Type B pancreatic cell (in vitro differentiated cells): ENCODE measurements around the gene SULF2. TPM values are rescaled to one million over a fixed set of nuclear protein-coding genes. Genes with fewer than 3 reads are reported as not detected.

Source experiments
- DNase-seq: peaks from one replicate; pipeline ENCODE4 v3.0.0; 2021; ENCODE audit warnings: mixed read lengths; ENCODE audit not compliant: unreplicated experiment; ENCODE audit errors: extremely low spot score
- H3K27ac Mint-ChIP-seq: 2 replicates; pipeline ENCODE4 v1.8.0; 2021; ENCODE audit warnings: mild to moderate bottlenecking, mixed read lengths
- H3K27me3 Mint-ChIP-seq: 2 replicates; pipeline ENCODE4 v1.8.0; 2021; ENCODE audit warnings: mixed read lengths
- H3K36me3 Mint-ChIP-seq: 2 replicates; pipeline ENCODE4 v1.8.0; 2021; ENCODE audit warnings: mixed read lengths
- H3K4me1 Mint-ChIP-seq: one replicate; pipeline ENCODE4 v1.8.0; 2021; ENCODE audit warnings: mixed read lengths; ENCODE audit not compliant: unreplicated experiment
- H3K4me3 Mint-ChIP-seq: 2 replicates; pipeline ENCODE4 v1.8.0; 2021; ENCODE audit warnings: mild to moderate bottlenecking, mixed read lengths
- H3K9me3 Mint-ChIP-seq: 2 replicates; pipeline ENCODE4 v1.8.0; 2021; ENCODE audit warnings: mixed read lengths
- total RNA-seq: library from RNA; stranded (reverse); gene quantifications from 2 replicates; pipeline ENCODE4 v1.2.1, GENCODE V29; 2021; ENCODE audit warnings: low replicate concordance
- TF ChIP-seq, protein P1 (sequence below): fragments of 200-600 bp; sonication (generic); conservative IDR thresholded peaks from 2 replicates; pipeline ENCODE4 v1.5.0; 2021; ENCODE audit warnings: antibody characterized with exemption, mild to moderate bottlenecking

The SULF2 gene
- total RNA-seq, 1 donor from 2014 or later, result 146 TPM

DNA sequence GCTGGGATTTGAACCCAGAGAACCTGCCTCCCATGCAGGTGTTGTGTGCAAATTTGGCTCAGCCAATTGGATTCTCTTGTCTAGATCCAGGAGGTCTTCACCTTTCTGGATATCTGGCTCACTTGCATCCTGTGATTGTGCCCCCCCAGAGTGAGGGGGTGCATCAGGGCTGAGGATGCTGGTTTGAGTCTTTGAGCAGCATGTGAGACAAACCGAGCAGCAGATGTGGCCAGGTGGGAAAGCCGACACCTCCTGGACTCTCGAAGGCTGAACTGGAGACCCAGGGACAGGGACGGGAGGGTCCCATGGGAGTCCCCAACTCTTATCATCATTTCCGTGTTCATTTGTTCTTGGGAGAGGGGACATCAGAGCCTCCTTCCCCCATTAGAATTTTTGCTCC lies 30.6 kb upstream of the SULF2 start:
- H3K4me3 Mint-ChIP-seq, result no peak overlapping the region
- H3K36me3 Mint-ChIP-seq, result no peaks in the 10 kb centered on the region
- DNase-seq, result no peak
- H3K9me3 Mint-ChIP-seq, result peaks cover 11% of the 10 kb centered on the region
- peaks cover 13% of the 10 kb centered on the region for H3K4me1 Mint-ChIP-seq
- H3K27me3 Mint-ChIP-seq, result peaks cover 35% of the 10 kb centered on the region
- TF ChIP-seq, protein P1, sequence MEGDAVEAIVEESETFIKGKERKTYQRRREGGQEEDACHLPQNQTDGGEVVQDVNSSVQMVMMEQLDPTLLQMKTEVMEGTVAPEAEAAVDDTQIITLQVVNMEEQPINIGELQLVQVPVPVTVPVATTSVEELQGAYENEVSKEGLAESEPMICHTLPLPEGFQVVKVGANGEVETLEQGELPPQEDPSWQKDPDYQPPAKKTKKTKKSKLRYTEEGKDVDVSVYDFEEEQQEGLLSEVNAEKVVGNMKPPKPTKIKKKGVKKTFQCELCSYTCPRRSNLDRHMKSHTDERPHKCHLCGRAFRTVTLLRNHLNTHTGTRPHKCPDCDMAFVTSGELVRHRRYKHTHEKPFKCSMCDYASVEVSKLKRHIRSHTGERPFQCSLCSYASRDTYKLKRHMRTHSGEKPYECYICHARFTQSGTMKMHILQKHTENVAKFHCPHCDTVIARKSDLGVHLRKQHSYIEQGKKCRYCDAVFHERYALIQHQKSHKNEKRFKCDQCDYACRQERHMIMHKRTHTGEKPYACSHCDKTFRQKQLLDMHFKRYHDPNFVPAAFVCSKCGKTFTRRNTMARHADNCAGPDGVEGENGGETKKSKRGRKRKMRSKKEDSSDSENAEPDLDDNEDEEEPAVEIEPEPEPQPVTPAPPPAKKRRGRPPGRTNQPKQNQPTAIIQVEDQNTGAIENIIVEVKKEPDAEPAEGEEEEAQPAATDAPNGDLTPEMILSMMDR, result no peak
- H3K27ac Mint-ChIP-seq, result no peak overlapping the region

DNA sequence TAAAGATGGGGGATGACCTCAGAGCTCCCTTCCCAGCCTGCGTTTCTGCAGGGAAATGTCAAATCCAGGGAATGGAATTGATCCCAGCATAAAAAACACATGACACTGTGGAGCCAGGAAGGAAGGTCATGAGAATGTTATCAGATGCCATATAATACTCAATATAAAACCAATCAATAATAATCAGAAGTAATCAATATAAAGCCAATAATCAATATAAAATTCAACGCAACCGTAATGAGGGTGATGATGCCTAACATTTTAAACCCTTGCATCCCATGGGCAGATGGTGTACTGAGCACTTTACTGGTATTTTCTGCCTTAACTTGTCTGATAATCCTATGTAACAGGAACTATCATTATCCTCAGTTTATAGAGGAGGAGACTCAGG lies 30.1 kb upstream of the SULF2 start:
- peaks cover 31% of the 10 kb centered on the region for H3K27me3 Mint-ChIP-seq
- no peaks in the 10 kb centered on the region for H3K36me3 Mint-ChIP-seq
- H3K27ac Mint-ChIP-seq, result no peak overlapping the region
- H3K9me3 Mint-ChIP-seq, result peaks cover 7% of the 10 kb centered on the region
- no peak for DNase-seq
- no peak overlapping the region for H3K4me3 Mint-ChIP-seq
- H3K4me1 Mint-ChIP-seq, result peaks cover 9% of the 10 kb centered on the region
- TF ChIP-seq, protein P1, result no peak

DNA sequence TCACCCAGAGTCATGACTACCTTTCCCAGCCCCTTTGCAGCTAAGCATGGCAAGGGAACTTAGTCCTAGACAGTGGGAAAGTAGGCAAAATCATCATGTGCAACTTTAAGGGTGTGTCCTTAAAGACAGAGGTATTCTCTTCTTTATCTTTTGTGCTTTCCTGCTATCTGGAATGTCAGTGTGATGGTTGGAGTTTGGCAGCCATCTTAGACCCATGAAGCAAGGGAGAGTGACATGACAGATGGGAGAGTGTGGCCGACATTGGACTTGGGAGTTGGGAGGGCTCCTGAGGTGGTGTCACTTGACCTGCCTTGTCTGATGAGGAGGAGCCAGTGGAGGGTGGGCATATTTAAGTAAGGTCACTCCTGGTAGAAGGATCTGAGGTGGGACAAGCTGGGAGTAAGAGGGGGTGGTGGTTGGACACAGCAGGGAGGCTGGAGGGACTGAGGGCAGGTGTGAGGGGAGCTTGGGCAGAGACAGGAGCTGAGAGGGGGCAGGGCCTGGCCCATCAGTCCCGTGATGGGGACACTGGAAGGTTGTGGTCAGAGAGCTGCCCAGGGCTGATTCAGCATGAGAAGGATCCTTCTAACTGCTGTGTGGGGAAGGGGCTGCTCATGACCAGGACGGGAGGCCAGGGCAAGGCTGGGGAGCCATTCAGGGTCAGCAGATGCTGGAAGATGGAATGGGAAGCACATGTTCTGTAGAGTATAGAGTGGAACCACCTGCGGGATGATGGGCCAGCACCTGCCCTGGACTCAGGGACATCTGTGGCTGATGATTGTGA lies 29.5 kb upstream of the SULF2 start:
- Mint-ChIP-seq H3K27ac (no peak overlapping the region), H3K27me3 (peaks cover 31% of the 10 kb centered on the region), H3K4me1 (peaks cover 9% of the 10 kb centered on the region), H3K4me3 (no peak overlapping the region), H3K36me3 (no peaks in the 10 kb centered on the region), H3K9me3 (peaks cover 7% of the 10 kb centered on the region)
- TF ChIP-seq, protein P1, result no peak
- DNase-seq, result no peak

DNA sequence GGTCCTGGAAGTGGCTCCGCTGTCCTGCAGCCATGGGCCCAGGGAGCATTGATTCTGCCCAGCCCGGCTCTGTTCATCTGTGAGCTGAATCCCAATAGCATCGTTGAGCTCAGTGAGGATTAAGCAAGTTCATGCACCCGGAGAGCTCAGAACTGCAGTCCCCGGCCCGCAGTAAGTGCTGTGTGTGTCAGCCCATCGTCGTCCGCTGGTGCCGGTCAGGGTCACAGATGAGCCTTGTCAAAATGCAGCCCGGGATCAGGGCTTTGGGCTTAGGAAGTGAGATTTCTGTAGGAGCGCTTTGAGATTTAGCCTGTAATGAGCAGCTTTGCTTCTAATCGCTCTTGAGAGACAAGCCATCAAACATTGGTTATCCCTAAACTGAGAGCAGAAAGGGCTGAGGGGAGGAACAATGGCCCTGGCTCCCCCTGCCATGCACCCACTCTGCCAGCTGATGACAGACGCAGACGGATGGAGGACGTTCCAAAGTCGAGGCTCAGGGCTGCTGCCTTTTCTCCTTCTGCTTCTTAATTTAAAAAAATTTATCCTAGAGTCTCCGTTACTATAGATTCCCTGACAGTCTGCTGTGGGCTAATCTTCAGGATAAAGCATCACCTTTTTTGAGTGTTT lies 25.6 kb upstream of the SULF2 start:
- Mint-ChIP-seq H3K27ac (no peak overlapping the region), H3K36me3 (no peaks in the 10 kb centered on the region), H3K4me1 (peaks cover 4% of the 10 kb centered on the region), H3K9me3 (peaks cover 7% of the 10 kb centered on the region), H3K27me3 (peaks cover 17% of the 10 kb centered on the region), H3K4me3 (no peak overlapping the region)
- TF ChIP-seq, protein P1, result no peak
- DNase-seq, result no peak

DNA sequence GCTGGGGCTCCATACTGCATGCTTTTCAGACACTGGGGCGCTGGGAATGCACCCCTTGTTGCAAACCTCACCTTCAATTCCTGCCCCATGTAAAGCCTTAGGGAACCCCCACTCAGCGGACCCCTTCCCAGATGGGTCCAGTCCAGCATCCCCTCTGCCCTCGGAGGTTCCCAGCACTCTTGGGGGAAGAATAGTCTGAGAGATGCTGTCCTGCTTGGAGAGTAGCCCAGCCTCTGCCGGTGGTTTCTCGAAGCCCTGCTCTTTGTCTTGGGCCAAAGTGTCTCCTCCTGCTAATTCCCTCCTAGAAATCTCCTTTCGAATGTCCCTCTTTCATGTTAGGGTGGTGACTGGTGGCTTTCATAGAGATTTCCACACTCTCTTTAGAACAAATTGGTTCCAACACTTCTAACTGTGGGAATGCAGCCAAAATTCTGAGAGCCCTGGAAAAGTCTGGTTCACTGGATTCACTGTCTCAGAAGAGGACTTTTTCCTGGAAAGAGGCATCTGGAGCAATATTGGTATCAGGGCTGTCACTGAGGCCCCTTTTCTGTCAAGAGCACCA lies 24.9 kb upstream of the SULF2 start:
- peaks cover 22% of the 10 kb centered on the region for H3K27me3 Mint-ChIP-seq
- TF ChIP-seq, protein P1, result no peak
- no peak overlapping the region for H3K4me3 Mint-ChIP-seq
- peaks cover 7% of the 10 kb centered on the region for H3K9me3 Mint-ChIP-seq
- H3K4me1 Mint-ChIP-seq, result peaks cover 4% of the 10 kb centered on the region
- peak overlapping the region; percentile 72 for H3K27ac Mint-ChIP-seq
- DNase-seq, result no peak
- no peaks in the 10 kb centered on the region for H3K36me3 Mint-ChIP-seq
